ENCODE data around the gene FUT9.

The FUT9 gene

GRCh38 chr6:96017070-96017359 is 1.2 kb downstream of the FUT9 start:
- no peak overlapping the region for H3K27ac Mint-ChIP-seq
- peaks cover 0 to 4% of the 10 kb centered on the region in 2 donors for H3K36me3 Mint-ChIP-seq
- no peak for ATAC-seq (replicated peaks)
- peaks cover 2 to 4% of the 10 kb centered on the region in 2 donors for H3K9me3 Mint-ChIP-seq
- no peaks in the 10 kb centered on the region for H3K4me1 Mint-ChIP-seq
- DNase-seq, result no peak
- H3K4me3 Mint-ChIP-seq, result no peak overlapping the region
- peaks cover 17 to 30% of the 10 kb centered on the region in 2 donors for H3K27me3 Mint-ChIP-seq

- Mint-ChIP-seq H3K36me3 (no peaks in the 10 kb centered on the region), H3K27me3 (peaks cover 0 to 2% of the 10 kb centered on the region in 2 donors), H3K9me3 (peaks cover 0 to 3% of the 10 kb centered on the region in 2 donors), H3K4me1 (no peaks in the 10 kb centered on the region), H3K4me3 (no peak overlapping the region), H3K27ac (no peak overlapping the region)
- ATAC-seq (replicated peaks) (no peak), DNase-seq (no peak)
These were observed 6.5 kb downstream of the FUT9 start for GRCh38 chr6:96022225-96022624.

- no peak for ATAC-seq (replicated peaks)
- H3K4me1 Mint-ChIP-seq, result no peaks in the 10 kb centered on the region
- H3K27me3 Mint-ChIP-seq, result no peaks in the 10 kb centered on the region
- peaks cover 0 to 4% of the 10 kb centered on the region in 2 donors for H3K9me3 Mint-ChIP-seq
- no peak overlapping the region for H3K27ac Mint-ChIP-seq
- H3K36me3 Mint-ChIP-seq, result no peaks in the 10 kb centered on the region
- no peak for DNase-seq
- no peak overlapping the region for H3K4me3 Mint-ChIP-seq
These were observed 16.9 kb downstream of the FUT9 start for GRCh38 chr6:96032661-96033060.

GRCh38 chr6:96051555-96051954 is 35.8 kb downstream of the FUT9 start:
- no peak for DNase-seq
- no peaks in the 10 kb centered on the region for H3K4me1 Mint-ChIP-seq
- no peak overlapping the region for H3K4me3 Mint-ChIP-seq
- H3K27me3 Mint-ChIP-seq, result no peaks in the 10 kb centered on the region
- ATAC-seq (replicated peaks), result no peak
- H3K27ac Mint-ChIP-seq, result no peak overlapping the region
- peaks cover 3 to 4% of the 10 kb centered on the region in 2 donors for H3K9me3 Mint-ChIP-seq
- H3K36me3 Mint-ChIP-seq, result no peaks in the 10 kb centered on the region

- no peak for ATAC-seq (replicated peaks)
These were observed 42.3 kb downstream of the FUT9 start for GRCh38 chr6:96058082-96058481.

GRCh38 chr6:96059586-96059985 is 43.8 kb downstream of the FUT9 start:
- DNase-seq, result no peak
- Mint-ChIP-seq H3K9me3 (peaks cover 4 to 6% of the 10 kb centered on the region in 2 donors), H3K36me3 (no peaks in the 10 kb centered on the region), H3K4me1 (no peaks in the 10 kb centered on the region), H3K27ac (no peak overlapping the region), H3K27me3 (no peaks in the 10 kb centered on the region), H3K4me3 (no peak overlapping the region)
- ATAC-seq (replicated peaks), result no peak

More at GRCh38 chr6:96058082-96058481, 42.3 kb downstream of the FUT9 start:
- Mint-ChIP-seq H3K27me3 (no peaks in the 10 kb centered on the region), H3K4me1 (no peaks in the 10 kb centered on the region), H3K27ac (no peak overlapping the region), H3K36me3 (no peaks in the 10 kb centered on the region), H3K4me3 (no peak overlapping the region), H3K9me3 (peaks cover 1% of the 10 kb centered on the region in 2 donors)
- DNase-seq, result no peak

GRCh38 chr6:96060249-96060648 is 44.5 kb downstream of the FUT9 start:
- no peaks in the 10 kb centered on the region for H3K27me3 Mint-ChIP-seq
- no peaks in the 10 kb centered on the region for H3K4me1 Mint-ChIP-seq
- H3K4me3 Mint-ChIP-seq, result no peak overlapping the region
- no peaks in the 10 kb centered on the region for H3K36me3 Mint-ChIP-seq
- no peak for ATAC-seq (replicated peaks)
- DNase-seq, result no peak
- H3K9me3 Mint-ChIP-seq, result peaks cover 4 to 6% of the 10 kb centered on the region in 2 donors
- H3K27ac Mint-ChIP-seq, result no peak overlapping the region

GRCh38 chr6:96065213-96065612 is 49.4 kb downstream of the FUT9 start:
- no peak overlapping the region for H3K4me3 Mint-ChIP-seq
- DNase-seq, result no peak
- no peaks in the 10 kb centered on the region for H3K27me3 Mint-ChIP-seq
- H3K9me3 Mint-ChIP-seq, result peaks cover 4 to 6% of the 10 kb centered on the region in 2 donors
- no peaks in the 10 kb centered on the region for H3K36me3 Mint-ChIP-seq
- H3K27ac Mint-ChIP-seq, result no peak overlapping the region
- no peaks in the 10 kb centered on the region for H3K4me1 Mint-ChIP-seq
- no peak for ATAC-seq (replicated peaks)

- Mint-ChIP-seq H3K36me3 (no peaks in the 10 kb centered on the region), H3K4me1 (no peaks in the 10 kb centered on the region)
These were observed 50.6 kb downstream of the FUT9 start for GRCh38 chr6:96066376-96066775.

GRCh38 chr6:96073555-96073954 is 57.8 kb downstream of the FUT9 start:
- H3K9me3 Mint-ChIP-seq, result no peaks in the 10 kb centered on the region
- DNase-seq, result no peak
- no peak overlapping the region for H3K4me3 Mint-ChIP-seq
- no peaks in the 10 kb centered on the region for H3K27me3 Mint-ChIP-seq
- H3K4me1 Mint-ChIP-seq, result no peaks in the 10 kb centered on the region
- H3K27ac Mint-ChIP-seq, result no peak overlapping the region
- ATAC-seq (replicated peaks), result no peak
- no peaks in the 10 kb centered on the region for H3K36me3 Mint-ChIP-seq

More at GRCh38 chr6:96066376-96066775, 50.6 kb downstream of the FUT9 start:
- no peak for ATAC-seq (replicated peaks)
- Mint-ChIP-seq H3K9me3 (peaks cover 4 to 6% of the 10 kb centered on the region in 2 donors), H3K4me3 (no peak overlapping the region), H3K27me3 (no peaks in the 10 kb centered on the region), H3K27ac (no peak overlapping the region)
- DNase-seq, result no peak

- Mint-ChIP-seq H3K27me3 (no peaks in the 10 kb centered on the region), H3K27ac (no peak overlapping the region), H3K4me3 (no peak overlapping the region)
These were observed 58.2 kb downstream of the FUT9 start for GRCh38 chr6:96074006-96074405.

GRCh38 chr6:96075826-96076225 is 60.1 kb downstream of the FUT9 start:
- no peak overlapping the region for H3K27ac Mint-ChIP-seq
- H3K9me3 Mint-ChIP-seq, result peaks cover 0 to 2% of the 10 kb centered on the region in 2 donors
- ATAC-seq (replicated peaks) (no peak), DNase-seq (no peak)
- no peaks in the 10 kb centered on the region for H3K27me3 Mint-ChIP-seq
- H3K36me3 Mint-ChIP-seq, result no peaks in the 10 kb centered on the region
- no peak overlapping the region for H3K4me3 Mint-ChIP-seq
- no peaks in the 10 kb centered on the region for H3K4me1 Mint-ChIP-seq

More at GRCh38 chr6:96074006-96074405, 58.2 kb downstream of the FUT9 start:
- Mint-ChIP-seq H3K4me1 (no peaks in the 10 kb centered on the region), H3K9me3 (no peaks in the 10 kb centered on the region), H3K36me3 (no peaks in the 10 kb centered on the region)
- DNase-seq (no peak), ATAC-seq (replicated peaks) (no peak)

- ATAC-seq (replicated peaks), result no peak
- H3K27ac Mint-ChIP-seq, result no peak overlapping the region
- no peak overlapping the region for H3K4me3 Mint-ChIP-seq
- H3K36me3 Mint-ChIP-seq, result no peaks in the 10 kb centered on the region
- no peak for DNase-seq
- peaks cover 3 to 4% of the 10 kb centered on the region in 2 donors for H3K9me3 Mint-ChIP-seq
- no peaks in the 10 kb centered on the region for H3K27me3 Mint-ChIP-seq
- no peaks in the 10 kb centered on the region for H3K4me1 Mint-ChIP-seq
These were observed 71.0 kb downstream of the FUT9 start for GRCh38 chr6:96086745-96087144.

- no peaks in the 10 kb centered on the region for H3K36me3 Mint-ChIP-seq
- no peaks in the 10 kb centered on the region for H3K4me1 Mint-ChIP-seq
- peaks cover 3 to 4% of the 10 kb centered on the region in 2 donors for H3K9me3 Mint-ChIP-seq
- no peaks in the 10 kb centered on the region for H3K27me3 Mint-ChIP-seq
- no peak overlapping the region for H3K4me3 Mint-ChIP-seq
- DNase-seq (no peak), ATAC-seq (replicated peaks) (no peak)
- no peak overlapping the region for H3K27ac Mint-ChIP-seq
These were observed 73.4 kb downstream of the FUT9 start for GRCh38 chr6:96089173-96089572.

GRCh38 chr6:96094077-96094476 is 78.3 kb downstream of the FUT9 start:
- Mint-ChIP-seq H3K4me3 (no peak overlapping the region), H3K27ac (no peak overlapping the region), H3K36me3 (no peaks in the 10 kb centered on the region), H3K9me3 (peaks cover 0 to 1% of the 10 kb centered on the region in 2 donors), H3K27me3 (no peaks in the 10 kb centered on the region), H3K4me1 (no peaks in the 10 kb centered on the region)
- DNase-seq (no peak), ATAC-seq (replicated peaks) (no peak)

- Mint-ChIP-seq H3K27ac (no peak overlapping the region), H3K27me3 (no peaks in the 10 kb centered on the region), H3K36me3 (no peaks in the 10 kb centered on the region), H3K9me3 (peaks cover 0 to 1% of the 10 kb centered on the region in 2 donors), H3K4me3 (no peak overlapping the region), H3K4me1 (no peaks in the 10 kb centered on the region)
- ATAC-seq (replicated peaks) (no peak), DNase-seq (no peak)
These were observed 83.3 kb downstream of the FUT9 start for GRCh38 chr6:96099069-96099468.
